ENCODE data around the gene PYCARD. TPM values are rescaled to one million over a fixed set of nuclear protein-coding genes. Genes with fewer than 3 reads are reported as not detected.

PYCARD gene
- total RNA-seq, 2 donors from 2014 or later = 26.3 to 29.8 TPM

DNA sequence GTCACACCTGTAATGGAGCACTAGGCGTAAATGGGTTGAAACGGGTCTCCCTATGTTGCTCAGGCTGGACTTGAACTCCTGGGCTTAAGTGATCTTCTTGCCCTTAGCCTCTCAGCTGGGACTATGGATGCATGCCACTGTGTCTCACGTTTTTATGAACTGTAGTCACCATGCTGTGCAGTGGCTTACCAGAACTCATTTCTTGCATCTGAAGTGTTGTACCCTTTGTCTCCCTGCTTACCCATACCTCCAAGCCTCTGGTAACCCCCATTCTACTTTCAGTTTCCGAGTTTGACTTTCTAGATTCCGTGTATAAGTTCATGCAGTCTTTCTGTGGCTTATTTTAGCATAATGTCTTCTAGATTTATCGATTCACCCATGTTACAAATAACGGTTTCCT, 7.7 kb downstream of the PYCARD start:
- Histone ChIP-seq H3K4me3 (ENCODE audit: low read length) (no peak overlapping the region), H3K4me1 (ENCODE audit: control insufficient read depth, insufficient read depth, low read length) (no peaks in the 10 kb centered on the region), H3K27me3 (ENCODE audit: control insufficient read depth, insufficient read depth, low read length, poor library complexity, severe bottlenecking) (no peaks in the 10 kb centered on the region), H3K36me3 (ENCODE audit: control insufficient read depth, insufficient read depth, low read length) (peaks cover 97% of the 10 kb centered on the region), H3K27ac (ENCODE audit: low read depth, low read length) (no peak overlapping the region), H3K9me3 (ENCODE audit: control insufficient read depth, low read length) (no peaks in the 10 kb centered on the region), H3K9ac (ENCODE audit: extremely low read depth, low read length, poor library complexity, severe bottlenecking) (no peak overlapping the region)
- H3K27ac Mint-ChIP-seq = no peak overlapping the region
- WGBS, 2 experiments (ENCODE audit: insufficient coverage in 1 of 2, insufficient read length in 1 of 2) = 93 to 95% methylated on average over 7 of the region's 7 CpGs
- H3K4me3 Mint-ChIP-seq = no peak overlapping the region
- no peak for DNase-seq
- no peaks in the 10 kb centered on the region for H3K9me3 Mint-ChIP-seq
- no peaks in the 10 kb centered on the region for H3K4me1 Mint-ChIP-seq
- TF ChIP-seq, protein P1, sequence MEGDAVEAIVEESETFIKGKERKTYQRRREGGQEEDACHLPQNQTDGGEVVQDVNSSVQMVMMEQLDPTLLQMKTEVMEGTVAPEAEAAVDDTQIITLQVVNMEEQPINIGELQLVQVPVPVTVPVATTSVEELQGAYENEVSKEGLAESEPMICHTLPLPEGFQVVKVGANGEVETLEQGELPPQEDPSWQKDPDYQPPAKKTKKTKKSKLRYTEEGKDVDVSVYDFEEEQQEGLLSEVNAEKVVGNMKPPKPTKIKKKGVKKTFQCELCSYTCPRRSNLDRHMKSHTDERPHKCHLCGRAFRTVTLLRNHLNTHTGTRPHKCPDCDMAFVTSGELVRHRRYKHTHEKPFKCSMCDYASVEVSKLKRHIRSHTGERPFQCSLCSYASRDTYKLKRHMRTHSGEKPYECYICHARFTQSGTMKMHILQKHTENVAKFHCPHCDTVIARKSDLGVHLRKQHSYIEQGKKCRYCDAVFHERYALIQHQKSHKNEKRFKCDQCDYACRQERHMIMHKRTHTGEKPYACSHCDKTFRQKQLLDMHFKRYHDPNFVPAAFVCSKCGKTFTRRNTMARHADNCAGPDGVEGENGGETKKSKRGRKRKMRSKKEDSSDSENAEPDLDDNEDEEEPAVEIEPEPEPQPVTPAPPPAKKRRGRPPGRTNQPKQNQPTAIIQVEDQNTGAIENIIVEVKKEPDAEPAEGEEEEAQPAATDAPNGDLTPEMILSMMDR (conservative IDR thresholded peaks at IDR 0.05) = no peak
- H3K27me3 Mint-ChIP-seq (ENCODE audit: insufficient read depth) = no peaks in the 10 kb centered on the region
- H3K36me3 Mint-ChIP-seq (ENCODE audit: low read depth) = peaks cover 75% of the 10 kb centered on the region

DNA sequence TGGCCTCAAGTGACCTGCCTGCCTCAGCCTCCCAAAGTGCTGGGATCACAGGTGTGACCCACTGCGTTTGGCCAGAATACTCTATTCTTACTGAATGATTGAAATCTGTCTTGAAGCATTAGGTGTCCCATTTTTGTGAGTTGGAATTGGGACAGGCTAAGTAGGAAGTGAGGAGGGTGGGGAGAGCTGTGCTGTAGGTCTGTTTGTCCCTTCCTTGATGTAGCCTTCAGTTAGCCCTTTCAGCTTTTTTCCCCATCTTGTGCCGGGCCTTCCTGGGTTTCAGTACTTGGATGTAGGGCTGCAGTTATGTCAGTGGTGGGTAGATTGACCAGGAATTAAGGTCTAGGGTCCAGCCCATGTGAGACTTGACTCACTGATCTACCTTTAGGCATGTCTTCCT, 8.7 kb downstream of the PYCARD start:
- H3K4me1 ChIP-seq (ENCODE audit: control insufficient read depth, insufficient read depth, low read length) = no peaks in the 10 kb centered on the region
- Mint-ChIP-seq H3K27ac (no peak overlapping the region), H3K4me1 (no peaks in the 10 kb centered on the region), H3K27me3 (ENCODE audit: insufficient read depth) (no peaks in the 10 kb centered on the region), H3K36me3 (ENCODE audit: low read depth) (peaks cover 79% of the 10 kb centered on the region), H3K9me3 (no peaks in the 10 kb centered on the region), H3K4me3 (no peak overlapping the region)
- no peak overlapping the region for H3K4me3 ChIP-seq (ENCODE audit: low read length)
- TF ChIP-seq, protein P1 (conservative IDR thresholded peaks at IDR 0.05) = no peak
- no peak overlapping the region for H3K27ac ChIP-seq (ENCODE audit: low read depth, low read length)
- 94% methylated on average over 2 of the region's 2 CpGs; no CpG with 5 or more reads in 1 of the 2 experiments for WGBS, 2 experiments (ENCODE audit: insufficient coverage in 1 of 2, insufficient read length in 1 of 2)
- no peak for DNase-seq
- H3K36me3 ChIP-seq (ENCODE audit: control insufficient read depth, insufficient read depth, low read length) = peaks cover 99% of the 10 kb centered on the region
- no peak overlapping the region for H3K9ac ChIP-seq (ENCODE audit: extremely low read depth, low read length, poor library complexity, severe bottlenecking)
- H3K9me3 ChIP-seq (ENCODE audit: control insufficient read depth, low read length) = no peaks in the 10 kb centered on the region
- H3K27me3 ChIP-seq (ENCODE audit: control insufficient read depth, insufficient read depth, low read length, poor library complexity, severe bottlenecking) = no peaks in the 10 kb centered on the region

DNA sequence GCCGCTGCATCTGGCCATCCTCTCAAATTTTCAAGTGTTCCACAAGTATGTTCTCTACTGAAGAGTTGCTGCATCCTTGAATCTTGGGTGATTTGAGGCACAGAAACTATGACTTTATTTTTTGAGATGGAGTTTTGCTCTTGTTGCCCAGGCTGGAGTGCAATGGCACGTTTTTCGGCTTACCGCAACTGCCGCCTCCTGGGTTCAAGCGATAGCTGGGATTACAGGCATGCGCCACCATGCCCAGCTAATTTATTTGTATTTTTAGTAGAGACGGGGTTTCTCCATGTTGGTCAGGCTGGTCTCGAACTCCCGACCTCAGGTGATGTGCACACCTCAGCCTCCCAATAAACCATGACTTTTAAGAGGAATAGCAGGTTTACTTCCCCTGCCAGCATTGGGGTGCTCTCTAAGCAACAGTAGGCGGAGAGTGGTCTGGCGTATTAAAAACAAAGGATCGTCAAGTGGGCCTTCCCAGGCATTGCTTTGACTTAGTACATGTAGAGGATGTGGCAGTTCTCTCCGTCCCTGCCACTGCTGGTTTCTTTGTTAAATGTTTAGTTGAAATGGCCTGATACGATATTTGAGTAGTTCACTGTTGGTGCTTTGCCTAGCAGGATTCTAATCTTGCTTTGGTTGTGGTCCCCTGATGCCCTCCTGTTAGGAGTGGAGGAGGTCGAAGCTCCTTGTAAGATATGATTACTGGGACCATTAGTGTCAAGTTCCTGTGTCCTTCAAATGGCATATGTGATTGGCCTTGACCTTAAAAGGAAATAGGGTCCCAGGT, 9.5 kb downstream of the PYCARD start:
- peaks cover 99% of the 10 kb centered on the region for H3K36me3 ChIP-seq (ENCODE audit: control insufficient read depth, insufficient read depth, low read length)
- Mint-ChIP-seq H3K27me3 (ENCODE audit: insufficient read depth) (no peaks in the 10 kb centered on the region), H3K9me3 (no peaks in the 10 kb centered on the region)

More for the DNA sequence above, 9.5 kb downstream of the PYCARD start:
- WGBS, 2 experiments (ENCODE audit: insufficient coverage in 1 of 2, insufficient read length in 1 of 2) = 97% methylated on average over 12 to 16 of the region's 16 CpGs
- H3K27me3 ChIP-seq (ENCODE audit: control insufficient read depth, insufficient read depth, low read length, poor library complexity, severe bottlenecking) = no peaks in the 10 kb centered on the region
- no peaks in the 10 kb centered on the region for H3K9me3 ChIP-seq (ENCODE audit: control insufficient read depth, low read length)
- no peak overlapping the region for H3K9ac ChIP-seq (ENCODE audit: extremely low read depth, low read length, poor library complexity, severe bottlenecking)
- peaks cover 85% of the 10 kb centered on the region for H3K36me3 Mint-ChIP-seq (ENCODE audit: low read depth)
- no peak for DNase-seq
- no peak overlapping the region for H3K4me3 ChIP-seq (ENCODE audit: low read length)
- no peak overlapping the region for H3K4me3 Mint-ChIP-seq
- TF ChIP-seq, protein P1 (conservative IDR thresholded peaks at IDR 0.05) = no peak
- no peaks in the 10 kb centered on the region for H3K4me1 ChIP-seq (ENCODE audit: control insufficient read depth, insufficient read depth, low read length)
- H3K4me1 Mint-ChIP-seq = no peaks in the 10 kb centered on the region
- no peak overlapping the region for H3K27ac ChIP-seq (ENCODE audit: low read depth, low read length)
- no peak overlapping the region for H3K27ac Mint-ChIP-seq
